Esophagus muscularis mucosa (tissue), 3 donors: Measurements from ENCODE around the gene CDH4.

Experiments
- POLR2A ChIP-seq: fragments of 450-650 bp; IDR thresholded peaks from one replicate; pipeline ENCODE4 v1.6.1; 2017; ENCODE audit warnings: antibody characterized with exemption, moderate library complexity, mild to moderate bottlenecking, low read depth
- TF ChIP-seq, protein P1 (sequence below), 3 experiments: fragments of 200-600 bp in 2 of 3; fragments of 450-650 bp in 1 of 3; sonication (generic) in 2 of 3; IDR thresholded peaks; one replicate each; pipeline ENCODE4 v1.5.1; 2017 to 2019; ENCODE audit warnings: antibody characterized with exemption in 3 of 3, mild to moderate bottlenecking in 2 of 3, moderate library complexity in 1 of 3

DNA sequence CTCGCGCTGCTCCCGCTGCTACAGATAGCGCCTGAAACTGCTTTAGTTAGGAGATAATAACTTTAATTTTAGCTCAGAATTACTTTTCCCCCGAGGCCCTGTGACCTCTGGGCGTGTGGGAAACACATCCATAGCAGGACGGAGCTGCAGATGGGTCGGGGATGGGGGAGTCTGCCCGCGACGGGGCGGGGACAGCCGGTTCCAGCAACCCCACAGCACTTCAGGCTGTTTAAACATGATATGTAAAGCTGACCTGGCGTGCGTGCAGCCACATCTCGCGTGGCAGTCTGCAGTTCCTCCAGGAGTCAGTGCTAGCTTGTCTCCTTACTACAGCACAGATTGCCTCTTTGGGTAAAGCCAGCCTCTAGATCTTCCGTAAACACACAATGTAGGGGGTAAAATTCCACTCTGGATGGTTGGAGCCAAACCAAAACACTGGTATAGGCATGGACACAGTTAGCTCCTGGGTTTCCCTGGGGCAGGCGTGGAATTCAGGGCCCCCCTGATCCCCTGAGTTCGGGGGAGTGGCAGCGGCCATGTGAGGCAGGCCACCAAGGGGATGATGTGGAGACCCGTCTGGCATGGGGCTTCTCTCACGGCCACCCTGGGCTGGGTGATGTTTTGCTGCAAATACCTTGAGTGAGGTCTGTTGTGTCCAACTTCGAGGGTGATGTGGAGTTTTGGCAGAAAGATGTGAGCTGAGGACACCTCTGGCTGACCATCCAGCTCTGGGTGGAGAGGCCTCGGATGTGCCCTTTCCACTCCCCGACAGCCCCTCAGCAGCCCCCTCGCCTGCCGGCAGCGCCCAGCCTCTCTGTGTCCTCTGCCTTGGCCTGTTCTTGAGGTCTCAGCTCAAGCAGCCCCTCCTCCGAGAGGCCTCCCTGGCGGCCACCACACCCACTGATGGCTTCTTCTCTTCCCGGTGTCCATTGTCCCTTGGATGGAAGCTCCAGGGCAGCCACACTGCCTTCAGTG, 599.2 kb downstream of the CDH4 start:
- no peak for TF ChIP-seq POLR2A
- TF ChIP-seq, protein P1, sequence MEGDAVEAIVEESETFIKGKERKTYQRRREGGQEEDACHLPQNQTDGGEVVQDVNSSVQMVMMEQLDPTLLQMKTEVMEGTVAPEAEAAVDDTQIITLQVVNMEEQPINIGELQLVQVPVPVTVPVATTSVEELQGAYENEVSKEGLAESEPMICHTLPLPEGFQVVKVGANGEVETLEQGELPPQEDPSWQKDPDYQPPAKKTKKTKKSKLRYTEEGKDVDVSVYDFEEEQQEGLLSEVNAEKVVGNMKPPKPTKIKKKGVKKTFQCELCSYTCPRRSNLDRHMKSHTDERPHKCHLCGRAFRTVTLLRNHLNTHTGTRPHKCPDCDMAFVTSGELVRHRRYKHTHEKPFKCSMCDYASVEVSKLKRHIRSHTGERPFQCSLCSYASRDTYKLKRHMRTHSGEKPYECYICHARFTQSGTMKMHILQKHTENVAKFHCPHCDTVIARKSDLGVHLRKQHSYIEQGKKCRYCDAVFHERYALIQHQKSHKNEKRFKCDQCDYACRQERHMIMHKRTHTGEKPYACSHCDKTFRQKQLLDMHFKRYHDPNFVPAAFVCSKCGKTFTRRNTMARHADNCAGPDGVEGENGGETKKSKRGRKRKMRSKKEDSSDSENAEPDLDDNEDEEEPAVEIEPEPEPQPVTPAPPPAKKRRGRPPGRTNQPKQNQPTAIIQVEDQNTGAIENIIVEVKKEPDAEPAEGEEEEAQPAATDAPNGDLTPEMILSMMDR (IDR thresholded peaks at IDR 0.05) = no peak
